ENCODE data around the gene ZNF831. TPM values are rescaled to one million over a fixed set of nuclear protein-coding genes. Genes with fewer than 3 reads are reported as not detected.

Gene ZNF831
- total RNA-seq, 2 experiments from 2014 or later = 10.9 to 11.9 TPM

GRCh38 chr20:59137532-59137931 is 26.1 kb upstream of the ZNF831 start:
- Mint-ChIP-seq H3K9me3 (no peaks in the 10 kb centered on the region), H3K4me3 (no peak overlapping the region), H3K4me1 (ENCODE audit: low read depth) (peaks cover 18% of the 10 kb centered on the region), H3K36me3 (ENCODE audit: low read depth) (no peaks in the 10 kb centered on the region), H3K27ac (no peak overlapping the region), H3K27me3 (no peaks in the 10 kb centered on the region)
- intact Hi-C loops (cut with micrococcal nuclease) = no loop called here
- TF ChIP-seq CTCF (IDR thresholded peaks at IDR 0.05) = no peak
- CTCF ChIA-PET = no interaction called here
- POLR2A ChIA-PET = interaction anchor here (1.0 kb wide), 1 partner anchor 45 kb away, joined by 4 read pairs; no protein-coding TSS in a partner anchor
- ATAC-seq (no peak), DNase-seq (no peak)

GRCh38 chr20:59138114-59138748 is 25.4 kb upstream of the ZNF831 start:
- CTCF ChIA-PET = no interaction called here
- Mint-ChIP-seq H3K4me3 (no peak overlapping the region), H3K4me1 (ENCODE audit: low read depth) (peaks cover 20% of the 10 kb centered on the region), H3K36me3 (ENCODE audit: low read depth) (no peaks in the 10 kb centered on the region), H3K27ac (no peak overlapping the region), H3K9me3 (no peaks in the 10 kb centered on the region), H3K27me3 (no peaks in the 10 kb centered on the region)
- intact Hi-C loops (cut with micrococcal nuclease) = no loop called here
- TF ChIP-seq CTCF (IDR thresholded peaks at IDR 0.05) = no peak
- ATAC-seq (no peak), DNase-seq (no peak)
- POLR2A ChIA-PET = interaction anchor here (1.0 kb wide), 1 partner anchor 44 kb away, joined by 4 read pairs; no protein-coding TSS in a partner anchor

DNA sequence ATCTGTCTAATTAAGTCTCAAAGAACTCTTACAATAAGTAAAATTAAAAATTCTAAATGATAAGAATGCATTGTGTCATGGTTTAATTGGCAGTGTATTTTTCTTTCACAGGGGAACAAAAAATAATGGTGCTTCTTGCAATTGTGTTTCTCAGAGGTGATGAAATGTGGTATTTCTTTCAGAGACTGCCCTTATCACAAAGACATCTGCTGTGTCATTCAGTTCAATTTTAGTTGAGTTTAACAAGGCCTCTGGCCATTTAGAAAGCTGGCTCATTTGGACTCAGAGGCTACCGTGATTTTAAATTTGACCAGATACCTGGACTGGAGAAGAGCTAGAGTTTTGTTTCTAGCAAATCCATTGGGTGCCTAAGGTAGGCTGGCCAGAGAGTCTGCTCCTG is 23.6 kb upstream of the ZNF831 start:
- ATAC-seq = no peak
- Mint-ChIP-seq H3K27me3 (no peaks in the 10 kb centered on the region), H3K4me3 (no peak overlapping the region), H3K9me3 (no peaks in the 10 kb centered on the region), H3K27ac (no peak overlapping the region), H3K36me3 (ENCODE audit: low read depth) (no peaks in the 10 kb centered on the region), H3K4me1 (ENCODE audit: low read depth) (peaks cover 38% of the 10 kb centered on the region)
- ChIA-PET CTCF (no interaction called here), POLR2A (interaction anchor here (0.7 kb wide), 1 partner anchor 18 kb away, joined by 3 read pairs; no protein-coding TSS in a partner anchor)
- no peak for DNase-seq
- no peak for TF ChIP-seq CTCF (IDR thresholded peaks at IDR 0.05)
- intact Hi-C loops (cut with micrococcal nuclease) = no loop called here

DNA sequence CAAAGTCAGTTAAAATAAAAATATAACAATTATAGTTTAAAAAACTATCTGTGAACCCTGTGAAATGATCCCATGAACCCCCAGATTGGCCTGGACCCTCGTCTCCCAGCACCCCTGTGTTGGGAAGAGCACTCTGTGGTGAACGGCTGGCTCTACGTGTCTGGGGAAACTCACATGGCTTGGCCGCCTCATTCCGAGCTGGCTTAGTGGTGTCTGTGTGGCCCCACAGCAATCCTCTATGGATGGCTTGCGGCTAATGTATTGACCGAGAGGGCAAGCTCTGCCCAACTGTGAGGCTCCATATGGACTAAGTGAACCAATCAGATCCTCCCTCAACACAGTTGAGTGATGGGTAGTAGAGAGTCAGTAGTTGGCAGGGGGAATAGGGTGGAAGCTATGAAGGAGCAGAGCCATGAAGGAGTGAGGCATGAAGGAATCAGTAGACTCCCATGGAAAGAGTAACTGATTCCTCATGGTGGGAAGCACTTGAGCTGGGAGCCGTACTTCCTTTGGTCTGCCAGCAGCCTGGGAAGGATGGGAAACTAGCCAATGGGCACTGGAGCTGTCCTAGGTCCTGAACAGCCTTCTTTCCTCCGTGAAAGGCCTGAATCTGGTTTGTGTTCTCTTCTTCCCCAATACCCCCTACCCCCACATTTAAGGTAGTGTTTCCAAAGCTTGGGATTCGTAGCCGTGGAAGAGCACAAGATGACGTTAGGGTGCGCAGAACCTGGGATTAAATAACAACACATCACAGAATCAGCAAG is 21.6 kb upstream of the ZNF831 start:
- Mint-ChIP-seq H3K4me3 (no peak overlapping the region), H3K4me1 (ENCODE audit: low read depth) (peaks cover 51% of the 10 kb centered on the region), H3K36me3 (ENCODE audit: low read depth) (peaks cover 6% of the 10 kb centered on the region), H3K27me3 (no peaks in the 10 kb centered on the region), H3K9me3 (no peaks in the 10 kb centered on the region), H3K27ac (no peak overlapping the region)
- intact Hi-C loops (cut with micrococcal nuclease) = no loop called here
- TF ChIP-seq CTCF (IDR thresholded peaks at IDR 0.05) = no peak
- ChIA-PET POLR2A (interaction anchor here (0.6 to 3.2 kb wide), 3 partner anchors 18 to 260 kb away, joined by 3 to 16 read pairs (median 3); no protein-coding TSS in a partner anchor), CTCF (interaction anchor here (0.9 to 2.2 kb wide), 7 partner anchors 8 to 128 kb away, joined by 3 to 12 read pairs (median 3); no protein-coding TSS in a partner anchor)
- DNase-seq (no peak), ATAC-seq (no peak)

DNA sequence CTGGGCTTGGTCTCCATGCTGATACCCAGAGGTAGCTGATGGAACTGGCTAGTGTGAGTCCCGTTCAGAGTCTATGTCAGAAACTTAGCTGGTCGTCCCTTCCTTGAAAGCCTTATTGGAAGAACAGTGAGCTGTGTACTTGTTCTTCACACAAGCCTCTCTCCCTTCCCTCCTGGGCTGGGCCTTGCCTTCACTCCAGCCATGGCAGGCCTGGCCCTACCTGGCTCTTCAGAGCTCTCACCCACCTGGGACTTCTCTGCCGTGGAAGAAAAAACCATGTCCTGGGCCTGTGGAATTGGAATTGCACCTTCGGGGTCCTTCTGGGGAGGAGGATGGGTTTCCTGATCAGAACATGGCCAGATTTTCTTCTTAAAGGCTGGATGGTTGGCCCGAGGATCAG is 20.3 kb upstream of the ZNF831 start:
- H3K27ac Mint-ChIP-seq = peak overlapping the region; percentile 56
- ATAC-seq (no peak), DNase-seq (no peak)
- no peak for TF ChIP-seq CTCF (IDR thresholded peaks at IDR 0.05)
- intact Hi-C loops (cut with micrococcal nuclease) = no loop called here
- H3K36me3 Mint-ChIP-seq (ENCODE audit: low read depth) = peaks cover 17% of the 10 kb centered on the region
- peaks cover 53% of the 10 kb centered on the region for H3K4me1 Mint-ChIP-seq (ENCODE audit: low read depth)
- H3K9me3 Mint-ChIP-seq = no peaks in the 10 kb centered on the region
- ChIA-PET POLR2A (interaction anchor here (0.8 to 3.2 kb wide), 4 partner anchors 9 to 254 kb away, joined by 3 to 16 read pairs (median 4); no protein-coding TSS in a partner anchor), CTCF (interaction anchor here (0.8 to 2.2 kb wide), 8 partner anchors 10 to 64 kb away, joined by 3 to 12 read pairs (median 4); no protein-coding TSS in a partner anchor)
- H3K27me3 Mint-ChIP-seq = no peaks in the 10 kb centered on the region
- no peak overlapping the region for H3K4me3 Mint-ChIP-seq
